ENCODE measurements around the gene CCDC154.

Gene CCDC154

GRCh38 chr16:1474796-1475551 lies 30.6 kb upstream of the CCDC154 start, which contains the start of gene CLCN7 (continued):
- TF ChIP-seq SALL2 (tag by site-specific recombination; IDR thresholded peaks at IDR 0.05; ENCODE audit: borderline replicate concordance) (no peak), ZNF624 (tag by site-specific recombination; IDR thresholded peaks at IDR 0.05) (no peak), ZBTB26 (tag by site-specific recombination; optimal IDR thresholded peaks at IDR 0.05) (peak; percentile 88), ZNF792 (tag by site-specific recombination; IDR thresholded peaks at IDR 0.05) (no peak), PATZ1 (tag by site-specific recombination; IDR thresholded peaks at IDR 0.05) (peak; percentile 76), ZNF837 (tag by site-specific recombination; IDR thresholded peaks at IDR 0.05) (no peak), ZNF23 (tag by site-specific recombination; IDR thresholded peaks at IDR 0.05; ENCODE audit: borderline replicate concordance) (no peak), ZSCAN4 (tag by site-specific recombination; IDR thresholded peaks at IDR 0.05) (no peak), ZNF654 (tag by site-specific recombination; IDR thresholded peaks at IDR 0.05; ENCODE audit: low read depth) (no peak), ZNF366 (tag by site-specific recombination; conservative IDR thresholded peaks at IDR 0.05) (no peak), ZNF157 (tag by site-specific recombination; IDR thresholded peaks at IDR 0.05) (no peak), KLF8 (tag by site-specific recombination; IDR thresholded peaks at IDR 0.05) (no peak), ZNF10 (tag by site-specific recombination; IDR thresholded peaks at IDR 0.05) (0 out of 2 replicates have a peak, but pooled peaks have one; percentile 15), ZNF18 (tag by site-specific recombination; IDR thresholded peaks at IDR 0.05) (no peak), ZNF707 (tag by site-specific recombination; IDR thresholded peaks at IDR 0.05) (no peak), ZNF335 (tag by site-specific recombination; conservative IDR thresholded peaks at IDR 0.05) (peak; percentile 98), ZFP37 (tag by site-specific recombination; IDR thresholded peaks at IDR 0.05) (no peak), ZNF830 (tag by site-specific recombination; IDR thresholded peaks at IDR 0.05; ENCODE audit: low read depth) (no peak), ZNF280D (tag by site-specific recombination; IDR thresholded peaks at IDR 0.05) (no peak), ZNF121 (tag by site-specific recombination; IDR thresholded peaks at IDR 0.05) (no peak), PRDM2 (tag by site-specific recombination; IDR thresholded peaks at IDR 0.05; ENCODE audit: borderline replicate concordance) (no peak), ZNF747 (tag by site-specific recombination; IDR thresholded peaks at IDR 0.05) (no peak)

Measured in HEK293 (cell line).